Upper lobe of left lung (tissue), 6 donors: Measurements from ENCODE around the gene EEIG1. TPM values are rescaled to one million over a fixed set of nuclear protein-coding genes. Genes with fewer than 3 reads are reported as not detected.

Experiments used
- ATAC-seq, 2 donors: fragments of 200-7000 bp; cut with Tn5 transposase; one replicate each; pipeline ENCODE4 v1.9.1; 2022; ENCODE audit warnings: mild to moderate bottlenecking in 2 of 2, moderate library complexity in 2 of 2; ENCODE audit not compliant: low FRiP score in 2 of 2
- DNase-seq, 2 donors: peaks; one replicate each; pipeline ENCODE4 v3.0.0-alpha.2; 2019 to 2020
- H3K27ac ChIP-seq, 4 donors: fragments of 200-600 bp; sonication (generic); one replicate each; pipeline ENCODE4 v1.5.1; 2016 to 2019
- H3K27me3 ChIP-seq, 4 donors: fragments of 200-600 bp; sonication (generic); one replicate each; pipeline ENCODE4 v1.5.1; 2017 to 2019
- H3K36me3 ChIP-seq, 4 donors: fragments of 200-600 bp; sonication (generic); one replicate each; pipeline ENCODE4 v1.5.1; 2016 to 2019
- H3K4me1 ChIP-seq, 4 donors: fragments of 200-600 bp; sonication (generic); one replicate each; pipeline ENCODE4 v1.5.1; 2018 to 2019
- H3K4me3 ChIP-seq, 4 donors: fragments of 200-600 bp; sonication (generic); one replicate each; pipeline ENCODE4 v1.5.1; 2017 to 2019; ENCODE audit warnings: mild to moderate bottlenecking in 2 of 4, moderate library complexity in 1 of 4
- H3K9me3 ChIP-seq, 4 donors: fragments of 200-600 bp; sonication (generic); one replicate each; pipeline ENCODE4 v1.5.1; 2018 to 2019
- EP300 ChIP-seq, 4 donors: sonication (generic); formaldehyde crosslinking; IDR thresholded peaks; one replicate each; pipeline ENCODE4 v1.5.1; 2017; ENCODE audit warnings: antibody characterized with exemption in 4 of 4, control low read depth in 2 of 4
- POLR2A ChIP-seq, 4 donors: fragments of 450-650 bp; IDR thresholded peaks; one replicate each; pipeline ENCODE4 v1.5.1; 2016 to 2017; ENCODE audit warnings: antibody characterized with exemption in 4 of 4, mild to moderate bottlenecking in 2 of 4
- POLR2AphosphoS5 ChIP-seq, 2 donors: sonication (generic); formaldehyde crosslinking; IDR thresholded peaks; one replicate each; pipeline ENCODE4 v1.5.1; 2017; ENCODE audit warnings: antibody characterized with exemption in 2 of 2
- WGBS, 2 donors: methylation state at CpG; one replicate each; pipeline ENCODE4 v1.1.5; 2017 to 2018; 5-methylcytosine and 5-hydroxymethylcytosine counted together
- total RNA-seq, 6 donors: library from RNA; depleted of rRNA in 4 of 6; stranded (reverse); fragments of >200 nt in 4 of 6; gene quantifications; one replicate each; pipeline versions ENCODE4 v1.1.0 to v1.2.1, GENCODE V29; 2016 to 2021
- TF ChIP-seq, protein P1 (sequence below), 6 experiments: fragments of 450-650 bp in 4 of 6; fragments of 200-600 bp in 2 of 6; sonication (generic) in 2 of 6; IDR thresholded peaks; one replicate each; pipeline ENCODE4 v1.5.1; 2016 to 2019; ENCODE audit warnings: antibody characterized with exemption in 6 of 6
- donor health status: DM: no; HTN: no; CAD: no; lungs with moderate emphysema.
- donor health status: DM: no; HTN: yes; CAD: no; lungs with severe emphysema.

EEIG1 gene
- total RNA-seq, 6 donors from 2014 or later, result 17.8 to 60.7 (median 48.0) TPM

DNA sequence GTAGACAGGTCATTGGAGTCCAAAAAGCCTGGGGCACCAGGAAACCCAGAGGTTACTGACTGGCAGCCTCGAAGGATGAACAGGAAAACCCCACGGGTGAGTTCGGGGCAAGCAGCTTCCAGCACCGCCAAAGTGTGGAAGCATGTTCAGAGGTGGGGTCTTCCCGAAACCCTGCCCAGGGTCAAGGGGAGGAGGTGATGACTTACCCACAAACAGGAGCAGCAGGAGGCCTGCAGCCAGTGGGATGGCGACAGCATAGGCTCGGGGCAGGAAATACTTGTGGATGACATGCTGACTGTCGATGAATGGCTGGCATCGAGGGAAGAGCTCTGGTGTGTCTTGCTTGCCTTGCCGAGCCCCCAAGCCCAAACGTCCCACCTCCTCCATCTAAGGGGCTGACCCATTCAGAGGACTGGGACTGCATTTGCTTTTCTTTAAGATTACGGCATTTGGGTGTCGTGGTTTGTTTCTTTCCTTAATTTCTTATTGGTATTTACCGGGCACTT, 44.4 kb downstream of the EEIG1 start:
- Histone ChIP-seq H3K4me3 (peak overlapping the region in 3 of 4 donors; percentile 85 to 91 (median 87)), H3K36me3 (peaks cover 0 to 13% (median 3%) of the 10 kb centered on the region in 4 donors), H3K4me1 (peaks cover 25 to 43% (median 26%) of the 10 kb centered on the region in 4 donors), H3K27ac (no peak overlapping the region), H3K27me3 (no peaks in the 10 kb centered on the region), H3K9me3 (no peaks in the 10 kb centered on the region)
- ATAC-seq (no peak), DNase-seq (no peak)
- TF ChIP-seq POLR2AphosphoS5 (IDR thresholded peaks at IDR 0.05), result no peak
- TF ChIP-seq POLR2A (IDR thresholded peaks at IDR 0.05), result no peak
- TF ChIP-seq, protein P1, sequence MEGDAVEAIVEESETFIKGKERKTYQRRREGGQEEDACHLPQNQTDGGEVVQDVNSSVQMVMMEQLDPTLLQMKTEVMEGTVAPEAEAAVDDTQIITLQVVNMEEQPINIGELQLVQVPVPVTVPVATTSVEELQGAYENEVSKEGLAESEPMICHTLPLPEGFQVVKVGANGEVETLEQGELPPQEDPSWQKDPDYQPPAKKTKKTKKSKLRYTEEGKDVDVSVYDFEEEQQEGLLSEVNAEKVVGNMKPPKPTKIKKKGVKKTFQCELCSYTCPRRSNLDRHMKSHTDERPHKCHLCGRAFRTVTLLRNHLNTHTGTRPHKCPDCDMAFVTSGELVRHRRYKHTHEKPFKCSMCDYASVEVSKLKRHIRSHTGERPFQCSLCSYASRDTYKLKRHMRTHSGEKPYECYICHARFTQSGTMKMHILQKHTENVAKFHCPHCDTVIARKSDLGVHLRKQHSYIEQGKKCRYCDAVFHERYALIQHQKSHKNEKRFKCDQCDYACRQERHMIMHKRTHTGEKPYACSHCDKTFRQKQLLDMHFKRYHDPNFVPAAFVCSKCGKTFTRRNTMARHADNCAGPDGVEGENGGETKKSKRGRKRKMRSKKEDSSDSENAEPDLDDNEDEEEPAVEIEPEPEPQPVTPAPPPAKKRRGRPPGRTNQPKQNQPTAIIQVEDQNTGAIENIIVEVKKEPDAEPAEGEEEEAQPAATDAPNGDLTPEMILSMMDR (IDR thresholded peaks at IDR 0.05), result no peak
- TF ChIP-seq EP300 (IDR thresholded peaks at IDR 0.05), result no peak
- WGBS, 2 donors, result 70 to 71% methylated on average over 14 of the region's 14 CpGs

DNA sequence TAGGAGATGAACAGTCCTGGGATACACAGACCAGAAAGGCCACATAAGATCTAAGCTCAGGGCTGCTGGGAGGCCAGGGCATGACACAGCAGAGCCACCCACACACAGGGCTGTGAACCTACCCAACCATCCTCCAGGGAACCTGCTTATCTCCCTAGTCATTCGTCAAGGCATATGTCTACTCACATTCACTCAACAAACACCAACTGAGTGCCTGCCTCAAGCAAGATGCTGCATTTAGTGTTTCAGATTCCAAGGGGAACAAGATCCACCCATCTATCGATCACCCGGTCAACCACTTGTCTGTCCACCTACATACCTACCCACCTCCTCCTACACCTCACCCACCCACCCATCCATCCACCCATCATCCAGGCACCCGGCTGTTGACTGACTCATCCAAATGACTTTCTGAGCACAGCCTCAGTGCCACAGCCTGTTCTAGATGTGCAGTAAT, 45.0 kb downstream of the EEIG1 start:
- DNase-seq, result no peak
- no peaks in the 10 kb centered on the region for H3K27me3 ChIP-seq
- peaks cover 0 to 13% (median 3%) of the 10 kb centered on the region in 4 donors for H3K36me3 ChIP-seq
- 79 to 87% methylated on average over 4 of the region's 4 CpGs for WGBS, 2 donors
- TF ChIP-seq, protein P1 (IDR thresholded peaks at IDR 0.05), result no peak
- no peak for TF ChIP-seq POLR2A (IDR thresholded peaks at IDR 0.05)
- TF ChIP-seq EP300 (IDR thresholded peaks at IDR 0.05), result no peak
- no peak for TF ChIP-seq POLR2AphosphoS5 (IDR thresholded peaks at IDR 0.05)
- H3K27ac ChIP-seq, result no peak overlapping the region
- no peaks in the 10 kb centered on the region for H3K9me3 ChIP-seq
- no peak for ATAC-seq
- H3K4me1 ChIP-seq, result peaks cover 31 to 49% (median 32%) of the 10 kb centered on the region in 4 donors
- H3K4me3 ChIP-seq, result peak overlapping the region in 1 of 4 donors; percentile 85

DNA sequence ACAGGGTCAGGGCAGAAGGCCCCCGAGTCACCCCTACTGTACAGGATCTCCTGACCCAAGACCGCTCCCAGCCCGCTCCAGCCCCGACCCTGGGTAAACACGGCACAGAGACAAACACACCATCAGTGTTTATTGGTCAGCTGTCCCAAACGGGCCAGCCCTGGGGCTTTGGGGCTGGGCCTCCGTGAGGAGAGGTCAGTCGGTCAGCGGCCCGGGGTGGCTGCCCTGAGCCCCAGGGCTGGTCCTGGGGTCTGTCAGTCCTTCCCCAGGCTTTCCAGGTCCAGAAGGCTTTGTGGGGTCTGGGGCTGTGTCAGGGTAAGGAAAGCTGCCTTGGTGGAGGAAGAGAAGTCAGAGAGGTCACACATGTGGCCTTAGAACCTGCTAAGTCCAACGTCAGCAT, 45.8 kb downstream of the EEIG1 start:
- peak in 1 of 2 donors; percentile 65 for DNase-seq
- Histone ChIP-seq H3K4me3 (no peak overlapping the region), H3K27ac (no peak overlapping the region), H3K27me3 (no peaks in the 10 kb centered on the region), H3K36me3 (peaks cover 0 to 11% (median 3%) of the 10 kb centered on the region in 4 donors), H3K9me3 (no peaks in the 10 kb centered on the region), H3K4me1 (peaks cover 38 to 57% (median 40%) of the 10 kb centered on the region in 4 donors)
- ATAC-seq, result no peak
- WGBS, 2 donors, result 40 to 76% methylated on average over 2 to 11 of the region's 11 CpGs
- no peak for TF ChIP-seq POLR2AphosphoS5 (IDR thresholded peaks at IDR 0.05)
- no peak for TF ChIP-seq POLR2A (IDR thresholded peaks at IDR 0.05)
- TF ChIP-seq, protein P1 (IDR thresholded peaks at IDR 0.05), result no peak
- TF ChIP-seq EP300 (IDR thresholded peaks at IDR 0.05), result no peak

DNA sequence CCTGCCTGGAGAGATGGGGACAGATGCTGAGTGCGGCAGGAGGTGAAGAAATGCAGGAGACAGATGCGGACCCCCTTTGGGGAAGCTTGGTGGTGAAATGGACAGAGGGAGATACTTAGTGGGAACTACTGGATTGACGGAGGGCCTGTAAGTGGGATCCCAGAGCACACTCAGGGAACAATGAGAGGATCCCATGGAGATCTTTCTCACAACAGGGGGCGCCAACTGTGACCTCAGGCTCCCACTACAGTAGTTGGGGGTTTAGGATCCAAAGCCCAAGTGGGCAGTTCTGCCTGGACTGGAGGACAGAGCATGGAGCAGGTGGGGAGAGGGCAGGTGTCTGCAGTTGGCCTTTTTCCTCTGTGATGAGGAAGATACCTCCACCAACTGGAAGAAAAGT, 46.5 kb downstream of the EEIG1 start:
- Histone ChIP-seq H3K27ac (no peak overlapping the region), H3K4me3 (no peak overlapping the region), H3K4me1 (peaks cover 38 to 58% (median 41%) of the 10 kb centered on the region in 4 donors), H3K36me3 (peaks cover 0 to 8% (median 3%) of the 10 kb centered on the region in 4 donors), H3K9me3 (no peaks in the 10 kb centered on the region), H3K27me3 (no peaks in the 10 kb centered on the region)
- no peak for DNase-seq
- WGBS, 2 donors, result 93 to 97% methylated on average over 4 of the region's 4 CpGs
- TF ChIP-seq EP300 (IDR thresholded peaks at IDR 0.05), result no peak
- no peak for TF ChIP-seq POLR2AphosphoS5 (IDR thresholded peaks at IDR 0.05)
- no peak for TF ChIP-seq POLR2A (IDR thresholded peaks at IDR 0.05)
- TF ChIP-seq, protein P1 (IDR thresholded peaks at IDR 0.05), result no peak
- no peak for ATAC-seq
